Breast epithelium (tissue), 3 donors: Measurements from ENCODE around the gene HRC.

Experiments
- POLR2A ChIP-seq: fragments of 450-650 bp; IDR thresholded peaks from one replicate; pipeline ENCODE4 v1.6.1; 2016; ENCODE audit warnings: antibody characterized with exemption, mild to moderate bottlenecking, moderate library complexity
- POLR2AphosphoS5 ChIP-seq, 3 donors: sonication (generic); formaldehyde crosslinking; IDR thresholded peaks; one replicate each; pipeline ENCODE4 v1.6.1; 2017; ENCODE audit warnings: antibody characterized with exemption in 3 of 3

- TF ChIP-seq POLR2A: no peak
- no peak for TF ChIP-seq POLR2AphosphoS5 (IDR thresholded peaks at IDR 0.05)
These were observed 44.6 kb downstream of the HRC start for GRCh38 chr19:49110567-49110966.
